Stimulated activated naive CD4-positive, alpha-beta T cell treated with Interleukin-2 at 50 U/mL for 16 hours (primary cell): ENCODE results near the gene GPRIN3.

ENCODE experiments used
- DNase-seq: peaks from one replicate; lab custom pipeline; 2025; lab: John Stamatoyannopoulos, UW

The GPRIN3 gene

GRCh38 chr4:89290727-89291516, 16.7 kb downstream of the GPRIN3 start:
- no peak for DNase-seq

GRCh38 chr4:89289312-89289711, 18.3 kb downstream of the GPRIN3 start:
- DNase-seq, result no peak

DNA sequence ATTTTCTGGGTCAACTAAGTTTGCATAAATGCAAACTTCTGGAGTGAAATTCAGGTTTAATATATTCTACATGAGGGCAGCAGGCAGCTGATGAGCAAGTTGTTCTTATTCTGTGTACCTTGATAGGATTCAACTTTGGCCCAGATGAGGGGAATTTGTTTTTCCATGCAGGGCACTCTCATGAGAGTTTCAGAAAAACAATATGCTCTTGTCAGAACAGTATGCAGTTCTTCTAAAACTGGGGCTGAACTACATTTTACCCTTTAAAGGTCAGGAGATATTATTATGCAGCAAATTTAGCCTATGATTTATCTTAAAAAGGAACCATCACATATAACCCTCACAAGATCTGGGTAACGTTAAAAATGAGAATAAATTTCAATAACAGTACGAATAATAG, 19.2 kb downstream of the GPRIN3 start:
- no peak for DNase-seq

- no peak for DNase-seq
These were observed 19.7 kb downstream of the GPRIN3 start for GRCh38 chr4:89287945-89288344.

DNA sequence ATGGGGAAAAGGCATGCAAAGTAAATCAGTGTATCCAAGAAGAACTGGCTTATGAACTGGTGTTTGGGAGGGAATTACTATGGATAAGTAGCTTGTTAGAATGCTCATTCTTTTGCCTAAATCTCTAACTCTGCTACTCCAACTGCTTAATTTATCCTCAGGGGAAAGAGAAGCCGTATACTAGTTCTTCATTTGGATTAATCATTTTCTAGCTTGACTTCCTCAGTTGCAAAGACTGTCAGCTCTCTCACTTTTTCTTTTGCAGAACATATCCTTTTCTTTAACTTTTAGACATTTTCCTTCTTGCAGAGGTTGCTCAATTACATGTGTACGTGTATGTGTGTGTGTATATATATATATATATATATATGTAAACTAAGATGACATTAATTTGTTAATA, 21.9 kb downstream of the GPRIN3 start:
- DNase-seq, result no peak

GRCh38 chr4:89284828-89285227, 22.8 kb downstream of the GPRIN3 start:
- peak; percentile 13 for DNase-seq

- DNase-seq, result no peak
These were observed 23.6 kb downstream of the GPRIN3 start for GRCh38 chr4:89284020-89284424.

DNA sequence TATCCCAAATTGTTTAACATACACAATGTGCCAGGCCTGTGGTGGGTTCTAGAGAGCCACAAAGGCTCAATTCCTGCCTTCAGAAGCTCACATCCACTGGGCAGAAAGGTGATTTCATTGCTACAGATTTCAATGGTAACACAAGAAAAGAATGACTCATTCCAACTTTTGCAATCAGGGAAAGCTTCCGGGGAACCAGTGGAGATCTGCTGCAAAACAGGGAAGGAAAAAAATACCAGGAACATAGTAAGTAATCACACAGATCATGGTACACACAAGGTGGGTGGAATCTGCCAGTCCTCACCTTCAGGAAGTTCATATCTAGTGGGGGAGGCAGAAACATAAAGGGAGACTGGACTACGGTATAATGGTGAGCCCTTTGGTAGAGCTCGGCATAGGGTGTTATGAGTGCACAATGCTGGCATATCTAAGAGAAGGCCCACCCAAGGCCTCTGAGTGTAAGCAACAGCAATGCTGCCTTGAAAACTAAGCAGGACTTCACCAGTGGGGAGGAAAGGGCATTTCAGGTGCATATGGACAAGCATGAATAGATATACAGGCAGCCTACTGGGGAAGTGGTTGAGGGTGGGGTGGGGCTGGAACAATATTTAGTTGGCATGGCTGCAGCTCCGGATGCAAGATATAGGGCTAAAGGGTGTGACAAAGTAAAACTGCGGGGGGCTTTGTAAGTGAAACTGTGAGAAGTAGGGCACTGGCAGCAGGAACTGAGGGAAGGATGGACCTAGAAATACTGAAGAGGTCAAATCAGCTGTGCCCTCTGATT, 24.2 kb downstream of the GPRIN3 start:
- DNase-seq, result peak; percentile 9

DNA sequence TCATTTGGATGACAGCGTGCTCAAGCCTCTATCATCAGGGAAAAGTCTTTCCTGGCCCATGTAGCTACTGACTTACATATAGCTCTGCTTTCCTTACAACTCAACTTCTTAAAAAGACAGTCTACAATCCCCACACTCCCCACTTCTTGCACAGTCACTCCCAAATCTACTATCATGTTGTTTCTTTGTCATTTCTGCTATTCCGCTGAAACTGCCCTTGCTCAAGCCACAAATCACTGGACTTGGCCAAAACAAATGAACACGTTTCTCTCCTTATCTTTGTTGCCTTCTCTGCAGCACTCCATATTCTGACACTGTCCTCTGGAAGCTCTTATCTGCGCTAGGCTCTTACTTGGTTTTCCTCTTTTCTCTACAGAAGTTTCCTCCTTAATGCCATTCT, 28.2 kb downstream of the GPRIN3 start:
- no peak for DNase-seq

DNA sequence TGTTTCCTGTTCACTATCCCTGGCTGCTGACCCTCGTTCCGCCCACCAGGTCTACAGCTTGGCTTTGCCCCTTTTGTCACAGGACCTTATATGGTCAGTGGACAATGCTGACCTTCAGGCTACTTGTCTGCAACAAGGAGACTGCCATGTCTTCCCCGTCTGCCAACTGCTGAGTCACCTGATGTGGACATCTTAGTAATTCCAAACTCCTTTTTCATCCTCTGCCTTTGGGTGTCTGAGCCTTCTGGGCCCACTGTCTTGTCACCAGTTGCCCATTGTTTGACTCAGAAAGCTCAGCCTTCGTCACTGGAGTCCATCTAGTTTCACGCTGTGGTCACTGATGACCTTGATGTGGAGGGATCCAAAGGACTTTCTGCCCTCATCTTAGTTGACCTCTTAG, 30.2 kb downstream of the GPRIN3 start:
- DNase-seq, result no peak

DNA sequence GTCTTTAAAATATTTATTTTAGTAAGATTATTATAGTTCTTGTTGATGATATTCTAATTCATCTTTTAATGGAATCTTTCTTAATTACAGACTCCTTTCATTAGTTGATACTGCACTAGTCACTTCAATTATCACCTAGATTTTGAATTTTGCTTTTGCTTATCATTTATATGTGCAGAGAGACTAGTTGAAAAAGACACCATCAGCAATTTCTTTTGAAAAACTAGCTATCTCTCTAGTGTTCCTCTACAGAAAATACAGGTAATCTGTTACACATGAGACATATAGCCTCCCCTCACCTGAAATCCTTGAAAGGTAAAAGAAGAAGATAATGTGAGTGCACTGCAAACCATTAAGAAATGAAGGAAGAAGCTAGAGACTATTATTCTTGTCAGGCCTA, 31.3 kb downstream of the GPRIN3 start:
- no peak for DNase-seq

DNA sequence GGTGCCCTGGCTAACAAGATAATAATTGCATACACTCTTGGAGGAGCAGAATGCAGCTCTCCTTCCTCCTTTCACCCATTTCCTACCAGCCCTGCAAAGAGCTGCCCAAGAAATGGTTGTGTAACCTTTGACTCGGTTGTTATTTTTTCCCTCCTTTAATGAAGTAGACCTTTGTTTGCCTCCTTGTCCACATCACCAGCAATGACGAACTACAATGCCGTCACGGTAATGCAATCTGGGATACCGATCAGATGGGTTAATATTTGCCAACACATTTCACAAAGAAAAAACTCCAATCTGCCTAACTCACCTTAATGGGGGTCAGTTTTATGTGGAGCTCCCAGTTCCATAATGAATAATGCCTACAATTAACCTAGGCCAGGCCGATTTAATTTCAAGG, 32.0 kb downstream of the GPRIN3 start:
- no peak for DNase-seq

DNA sequence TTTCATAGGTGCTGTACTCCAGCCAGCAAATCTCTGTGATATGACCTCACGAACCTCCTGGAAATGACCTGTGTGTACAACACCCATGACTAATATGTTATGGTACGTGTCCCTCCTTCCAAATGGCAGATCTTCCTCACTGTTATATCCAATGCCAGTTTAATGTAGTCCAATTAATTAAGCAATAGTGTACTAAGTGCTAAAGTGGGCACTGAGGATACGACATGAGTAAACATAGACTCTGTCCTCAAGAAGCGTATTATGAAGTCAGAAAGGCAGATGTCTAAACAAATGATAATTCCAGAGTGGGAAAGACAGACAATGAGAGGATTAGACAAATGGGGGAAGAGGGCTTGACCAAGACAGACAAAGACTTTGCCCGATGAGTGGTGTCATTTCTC, 33.9 kb downstream of the GPRIN3 start:
- no peak for DNase-seq

- DNase-seq, result no peak
These were observed 36.8 kb downstream of the GPRIN3 start for GRCh38 chr4:89270792-89271191.

DNA sequence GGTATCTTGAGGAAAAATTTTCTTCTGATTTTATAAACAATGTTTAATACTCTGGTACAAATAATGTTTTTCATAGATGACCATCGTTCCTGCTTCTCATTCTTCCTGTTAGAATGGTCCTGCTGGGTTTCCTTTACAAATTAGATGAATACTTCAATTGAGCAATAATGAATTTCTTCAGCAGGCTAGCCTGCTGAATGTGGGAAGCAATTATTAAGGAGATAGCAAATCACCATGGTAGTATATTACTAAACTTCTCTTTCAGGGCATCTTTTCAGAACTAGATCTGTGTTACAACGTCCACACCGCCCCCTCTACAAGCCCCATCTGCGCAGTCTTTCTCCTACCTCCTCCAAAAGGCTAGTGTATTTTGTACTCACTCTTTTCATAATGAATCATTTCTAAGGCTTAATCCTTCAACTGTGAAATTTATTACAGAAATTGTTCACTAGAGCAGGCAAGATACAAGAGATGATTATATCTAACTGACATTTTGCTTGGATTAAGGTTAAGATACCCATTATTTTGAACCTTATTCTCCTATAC, 38.4 kb downstream of the GPRIN3 start:
- DNase-seq, result no peak

GRCh38 chr4:89268679-89269078, 38.9 kb downstream of the GPRIN3 start:
- no peak for DNase-seq

DNA sequence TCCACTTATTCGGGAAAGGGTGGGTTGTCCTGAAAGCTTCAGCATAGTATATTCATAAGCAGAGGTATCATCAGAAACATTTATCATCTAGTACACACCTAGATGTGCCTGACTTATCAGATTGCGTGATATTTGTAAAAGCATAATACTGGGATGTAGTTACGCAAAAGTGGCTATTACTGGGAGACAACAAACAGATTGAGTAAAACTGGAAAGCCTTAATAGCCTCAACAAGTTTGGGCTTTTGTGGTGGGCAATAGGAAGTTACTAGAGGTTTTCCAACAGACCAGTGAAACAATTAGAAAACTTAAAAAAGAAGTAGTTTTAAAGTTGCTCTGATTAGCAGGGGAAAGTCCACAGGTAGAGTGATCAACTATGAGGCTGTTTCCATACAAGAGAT, 39.8 kb downstream of the GPRIN3 start:
- DNase-seq, result no peak

GRCh38 chr4:89267392-89267791, 40.2 kb downstream of the GPRIN3 start:
- DNase-seq, result no peak

DNA sequence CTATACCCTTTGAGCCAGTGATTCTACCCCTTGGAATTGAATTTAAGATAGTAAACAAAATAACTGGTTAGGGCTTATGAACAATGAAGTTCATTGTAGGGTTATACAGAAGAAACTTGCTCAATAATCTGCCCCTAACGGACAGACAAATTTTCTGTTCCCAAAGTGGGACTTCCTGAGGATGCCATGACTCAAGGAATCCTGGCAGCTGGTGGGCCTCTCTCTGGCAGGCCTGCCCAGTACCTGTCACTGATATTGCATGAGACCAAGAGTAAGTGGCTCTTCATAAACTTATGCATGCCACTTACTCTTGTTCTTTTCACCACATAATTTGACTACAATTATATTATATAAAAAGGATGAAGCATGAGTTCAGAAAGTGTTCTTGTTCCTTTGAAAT, 41.5 kb downstream of the GPRIN3 start:
- no peak for DNase-seq

DNA sequence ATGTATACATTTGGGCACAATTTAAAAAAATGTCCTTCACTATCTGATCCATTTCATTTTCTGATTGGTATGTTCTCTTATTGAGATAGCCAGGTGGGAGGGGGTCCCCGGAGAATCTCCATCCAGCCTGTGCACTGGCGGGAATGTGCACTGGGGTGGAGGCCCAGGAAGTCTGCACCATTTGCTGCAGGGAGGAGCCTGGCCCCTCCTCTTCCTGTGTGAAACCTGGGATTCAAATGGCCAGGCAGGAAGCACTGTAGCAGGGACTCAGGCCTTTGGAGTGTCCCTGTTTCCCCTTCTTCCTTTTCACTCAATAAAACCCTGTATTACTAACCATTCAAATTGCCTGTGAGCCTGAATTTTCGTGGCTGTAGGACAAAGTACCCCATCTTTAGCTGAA, 44.3 kb downstream of the GPRIN3 start:
- no peak for DNase-seq

DNA sequence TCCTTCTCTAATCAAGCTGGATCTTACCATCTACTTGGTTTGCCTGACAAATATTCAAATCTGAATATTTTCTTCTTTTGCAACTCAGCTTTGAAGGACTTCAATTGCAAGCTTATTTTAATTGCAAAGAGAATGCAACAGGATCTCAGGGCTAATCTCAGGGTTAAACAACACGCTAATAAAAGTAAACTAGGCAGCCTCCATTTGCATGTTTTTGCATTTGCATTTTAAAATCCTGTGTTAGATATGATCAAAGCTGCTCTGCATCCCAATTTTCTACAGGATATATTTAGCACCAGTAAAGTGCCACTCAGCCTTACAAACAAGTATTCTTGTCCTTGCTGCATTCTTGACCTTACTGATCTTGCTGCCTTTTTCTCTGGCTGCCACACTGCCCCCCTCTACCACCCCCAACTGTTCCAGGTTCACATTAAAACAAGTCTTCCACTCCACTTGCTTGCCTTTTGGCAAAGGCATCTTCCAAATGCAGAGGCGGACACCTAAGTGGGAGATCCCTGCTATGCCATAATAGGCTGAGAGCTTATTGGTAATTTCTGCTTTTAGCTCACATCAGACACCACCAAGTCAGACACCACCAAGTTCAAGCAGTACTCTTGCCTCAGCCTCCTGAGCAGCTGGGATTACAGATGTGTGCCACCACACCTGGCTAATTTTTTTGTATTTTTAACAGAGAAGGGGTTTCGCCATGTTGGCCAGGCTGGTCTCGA, 48.1 kb downstream of the GPRIN3 start:
- DNase-seq, result no peak

GRCh38 chr4:89258506-89258905, 49.1 kb downstream of the GPRIN3 start:
- DNase-seq, result no peak

DNA sequence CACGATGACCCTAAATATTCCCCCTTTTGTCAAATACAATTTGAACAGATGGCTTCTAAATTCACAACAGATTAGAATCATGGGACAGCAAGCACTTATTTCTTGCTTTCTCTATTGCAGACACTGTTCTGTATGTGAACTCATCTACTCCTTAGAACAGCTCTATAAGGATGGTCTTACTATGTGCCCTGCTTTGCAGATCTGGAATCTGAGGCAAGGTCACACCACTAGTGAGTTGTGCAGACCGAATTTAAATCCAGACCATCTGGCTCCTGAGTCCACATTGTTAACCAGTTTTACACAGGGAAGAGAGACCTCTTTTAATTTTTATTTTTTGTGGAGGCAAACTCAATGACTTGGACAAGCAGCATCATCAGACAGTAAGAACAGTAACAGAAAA, 50.2 kb downstream of the GPRIN3 start:
- no peak for DNase-seq
